Stimulated activated CD4-positive, alpha-beta T cell treated with anti-CD3 and anti-CD28 coated beads, Interleukin-15, amount 100 ng/mL, for 24 hours (primary cell): ENCODE data around the gene UBL3.

Experiments
- DNase-seq: peaks from one replicate; pipeline ENCODE4 v3.0.0-alpha.2; 2020

UBL3 gene

GRCh38 chr13:29805994-29806979 lies 44.1 kb downstream of the UBL3 start:
- peak; percentile 35 for DNase-seq

GRCh38 chr13:29803221-29803620 lies 47.2 kb downstream of the UBL3 start:
- no peak for DNase-seq

GRCh38 chr13:29802621-29803020 lies 47.8 kb downstream of the UBL3 start:
- no peak for DNase-seq

GRCh38 chr13:29801737-29802305 lies 48.6 kb downstream of the UBL3 start:
- no peak for DNase-seq

DNA sequence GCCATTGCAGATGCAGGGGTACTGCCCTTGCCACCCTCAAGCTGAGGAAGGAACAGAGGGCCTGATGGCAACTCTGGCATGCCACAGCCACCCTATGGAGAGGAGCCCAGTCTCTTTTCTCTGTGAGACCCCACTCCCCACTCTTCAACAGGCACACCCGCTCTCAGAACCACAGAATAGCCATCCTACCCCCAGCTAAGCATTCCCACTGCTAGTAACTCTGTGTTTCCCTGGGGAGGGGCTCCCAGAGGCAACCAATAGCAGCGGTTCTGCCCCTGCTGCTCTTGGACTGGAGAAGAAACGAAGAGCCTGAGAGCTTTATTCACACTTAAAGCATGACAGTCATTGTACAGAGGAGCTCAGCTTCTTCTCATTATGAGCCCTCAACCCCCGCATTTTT lies 49.3 kb downstream of the UBL3 start:
- no peak for DNase-seq

DNA sequence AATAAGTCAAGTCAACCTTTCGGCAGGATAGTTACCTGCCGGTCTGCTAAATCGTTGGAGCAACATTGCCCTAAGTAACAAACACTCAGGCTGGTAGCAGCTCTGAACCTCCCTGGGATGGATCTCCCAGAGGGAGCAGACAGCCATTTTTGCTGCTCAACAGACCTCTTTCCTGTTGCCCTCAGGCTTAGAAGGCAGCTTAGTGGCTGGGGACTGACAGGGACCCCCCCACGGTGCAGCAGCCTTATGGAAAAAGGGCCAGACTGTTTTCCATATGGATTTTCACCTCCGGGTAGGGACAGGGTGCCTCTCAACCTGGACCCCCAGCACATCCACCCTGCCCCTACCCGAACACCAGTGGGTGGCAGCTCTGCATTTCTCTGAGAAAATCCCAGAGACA lies 49.7 kb downstream of the UBL3 start:
- DNase-seq: no peak

- no peak for DNase-seq
Measured at GRCh38 chr13:29799041-29799440, 51.4 kb downstream of the UBL3 start.

GRCh38 chr13:29791997-29792780 lies 58.2 kb downstream of the UBL3 start:
- no peak for DNase-seq

DNA sequence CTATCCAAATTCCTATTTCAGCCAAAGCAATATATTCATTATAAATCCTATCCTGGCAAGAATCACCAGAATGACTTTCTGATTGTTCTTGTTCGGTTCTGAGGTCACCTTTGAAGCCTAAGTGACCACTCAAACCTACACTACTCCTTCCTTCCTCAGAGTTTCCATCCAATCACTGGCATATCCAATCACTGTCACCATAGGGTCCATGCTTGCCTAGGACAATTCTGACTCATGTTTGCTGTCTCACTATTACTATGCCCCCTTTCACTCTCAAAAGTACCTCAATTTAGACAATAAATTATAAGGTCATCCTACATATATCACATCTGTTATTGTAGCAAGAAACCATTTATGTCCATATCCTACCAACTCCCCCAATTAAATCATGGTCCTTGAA lies 58.9 kb downstream of the UBL3 start:
- no peak for DNase-seq

DNA sequence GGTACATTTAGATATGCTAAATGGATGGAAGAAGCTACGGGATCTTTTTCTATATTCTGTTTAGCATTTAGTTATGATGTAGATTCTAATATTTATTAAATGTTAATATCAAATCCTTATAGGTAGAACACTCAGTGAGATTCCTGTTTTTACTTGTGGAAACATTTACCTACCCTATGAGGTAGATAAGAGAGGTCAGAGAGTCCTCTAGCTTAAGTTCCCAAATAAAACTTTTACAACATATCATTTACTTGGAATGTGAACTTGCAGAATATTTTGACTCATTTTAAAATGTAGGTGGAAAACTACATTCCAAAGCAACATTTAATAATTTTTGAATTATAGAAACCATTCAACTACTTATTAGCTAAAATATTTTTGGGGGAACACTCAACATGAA lies 63.7 kb downstream of the UBL3 start:
- DNase-seq: no peak

- no peak for DNase-seq
Measured at GRCh38 chr13:29785978-29786377, 64.4 kb downstream of the UBL3 start.

GRCh38 chr13:29782798-29783197 lies 67.6 kb downstream of the UBL3 start:
- peak; percentile 16 for DNase-seq

- DNase-seq: no peak
Measured at GRCh38 chr13:29774830-29775229, 75.6 kb downstream of the UBL3 start.

GRCh38 chr13:29771247-29771646 lies 79.2 kb downstream of the UBL3 start:
- DNase-seq: no peak

DNA sequence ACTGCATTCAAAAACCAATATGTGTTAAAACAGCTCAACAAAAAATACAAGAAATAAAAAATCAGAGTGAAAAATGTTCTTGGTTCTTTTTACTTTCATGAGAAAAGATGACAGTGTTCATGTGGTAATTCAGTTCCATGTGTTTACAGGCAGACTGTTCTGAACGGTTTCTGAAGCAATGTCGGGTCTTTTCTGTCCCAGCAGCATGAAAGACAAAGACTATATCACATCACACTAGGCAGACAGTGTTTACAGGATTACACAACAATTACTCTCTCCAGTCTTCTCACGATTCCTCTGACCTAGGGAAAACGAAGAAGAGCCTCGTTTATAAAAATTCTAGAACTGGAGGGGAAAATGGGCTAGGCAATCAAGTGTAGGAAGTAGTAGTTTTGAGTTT lies 83.4 kb downstream of the UBL3 start:
- no peak for DNase-seq

- DNase-seq: no peak
Measured at GRCh38 chr13:29763436-29764180, 86.8 kb downstream of the UBL3 start.

- DNase-seq: no peak
Measured at GRCh38 chr13:29761815-29762214, 88.6 kb downstream of the UBL3 start.

DNA sequence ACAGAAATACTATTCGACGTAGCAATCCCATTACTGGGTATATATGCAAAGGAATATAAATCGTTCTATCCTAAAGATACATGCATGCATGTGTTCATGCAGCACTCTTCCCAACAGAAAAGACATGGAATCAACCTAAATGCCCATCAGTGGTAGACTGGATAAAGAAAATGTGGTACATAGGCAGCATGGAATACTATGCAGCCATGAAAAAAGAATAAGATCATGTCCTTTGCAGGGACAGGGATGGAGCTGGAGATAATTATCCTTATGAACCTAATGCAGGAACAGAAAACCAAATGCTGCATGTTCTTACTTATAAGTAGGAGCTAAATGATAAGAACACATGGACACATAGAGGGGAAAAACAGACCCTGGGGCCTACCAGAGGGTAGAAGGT lies 89.3 kb downstream of the UBL3 start:
- DNase-seq: no peak

- DNase-seq: no peak
Measured at GRCh38 chr13:29760544-29760943, 89.9 kb downstream of the UBL3 start.

GRCh38 chr13:29758531-29759114 lies 91.8 kb downstream of the UBL3 start:
- DNase-seq: peak; percentile 80

DNA sequence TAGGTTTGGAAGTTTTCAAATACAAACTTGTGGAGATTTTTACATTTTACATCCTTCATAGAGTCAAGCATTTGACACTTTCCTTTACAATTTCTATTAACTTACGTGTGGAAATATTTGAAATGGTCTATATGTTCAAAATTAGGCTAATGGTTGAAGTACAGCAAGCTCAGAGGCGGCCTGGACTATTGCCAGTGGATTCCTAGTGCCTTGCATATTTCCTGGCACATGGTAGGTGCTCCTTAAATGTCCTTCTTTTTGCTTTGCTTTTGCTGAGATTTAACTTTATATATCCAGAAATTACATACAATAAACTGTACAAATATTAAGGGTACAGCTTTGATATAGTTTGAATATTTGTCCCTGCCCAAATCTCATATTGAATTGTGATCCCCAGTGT lies 93.9 kb downstream of the UBL3 start:
- no peak for DNase-seq

- DNase-seq: peak; percentile 41
Measured at GRCh38 chr13:29754473-29754806, 96.0 kb downstream of the UBL3 start.
